Esophagus muscularis mucosa (tissue), 3 donors: ENCODE results near the gene SPATA6L.

Source experiments
- POLR2A ChIP-seq: fragments of 450-650 bp; IDR thresholded peaks from one replicate; pipeline ENCODE4 v1.6.1; 2017; ENCODE audit warnings: antibody characterized with exemption, moderate library complexity, mild to moderate bottlenecking, low read depth
- TF ChIP-seq, protein P1 (sequence below), 3 experiments: fragments of 200-600 bp in 2 of 3; fragments of 450-650 bp in 1 of 3; sonication (generic) in 2 of 3; IDR thresholded peaks; one replicate each; pipeline ENCODE4 v1.5.1; 2017 to 2019; ENCODE audit warnings: antibody characterized with exemption in 3 of 3, mild to moderate bottlenecking in 2 of 3, moderate library complexity in 1 of 3

DNA sequence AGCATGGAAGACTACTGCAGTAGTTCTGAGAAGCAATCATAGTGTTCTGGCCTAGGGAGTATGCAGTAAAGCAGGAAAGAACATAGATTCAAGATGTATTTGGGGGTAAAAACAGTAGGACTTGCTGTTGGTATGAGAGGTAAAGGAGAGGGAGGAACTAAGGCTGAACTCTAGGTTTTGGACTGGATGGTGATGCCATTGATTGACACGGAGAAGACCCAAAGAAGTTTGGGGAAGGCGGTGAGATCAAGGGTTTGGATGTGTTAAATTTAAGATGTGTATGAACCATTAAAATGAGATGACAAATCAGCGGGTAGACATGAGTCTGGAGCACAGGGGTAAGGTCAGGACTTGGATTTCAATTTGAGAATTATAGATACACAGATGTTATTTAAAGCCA, 11.1 kb upstream of the SPATA6L start:
- TF ChIP-seq, protein P1, sequence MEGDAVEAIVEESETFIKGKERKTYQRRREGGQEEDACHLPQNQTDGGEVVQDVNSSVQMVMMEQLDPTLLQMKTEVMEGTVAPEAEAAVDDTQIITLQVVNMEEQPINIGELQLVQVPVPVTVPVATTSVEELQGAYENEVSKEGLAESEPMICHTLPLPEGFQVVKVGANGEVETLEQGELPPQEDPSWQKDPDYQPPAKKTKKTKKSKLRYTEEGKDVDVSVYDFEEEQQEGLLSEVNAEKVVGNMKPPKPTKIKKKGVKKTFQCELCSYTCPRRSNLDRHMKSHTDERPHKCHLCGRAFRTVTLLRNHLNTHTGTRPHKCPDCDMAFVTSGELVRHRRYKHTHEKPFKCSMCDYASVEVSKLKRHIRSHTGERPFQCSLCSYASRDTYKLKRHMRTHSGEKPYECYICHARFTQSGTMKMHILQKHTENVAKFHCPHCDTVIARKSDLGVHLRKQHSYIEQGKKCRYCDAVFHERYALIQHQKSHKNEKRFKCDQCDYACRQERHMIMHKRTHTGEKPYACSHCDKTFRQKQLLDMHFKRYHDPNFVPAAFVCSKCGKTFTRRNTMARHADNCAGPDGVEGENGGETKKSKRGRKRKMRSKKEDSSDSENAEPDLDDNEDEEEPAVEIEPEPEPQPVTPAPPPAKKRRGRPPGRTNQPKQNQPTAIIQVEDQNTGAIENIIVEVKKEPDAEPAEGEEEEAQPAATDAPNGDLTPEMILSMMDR (IDR thresholded peaks at IDR 0.05): no peak
- TF ChIP-seq POLR2A: no peak
